Astrocyte (in vitro differentiated cells and primary cell): ENCODE data around the gene ITPR2. TPM values are rescaled to one million over a fixed set of nuclear protein-coding genes. Genes with fewer than 3 reads are reported as not detected.

Experiments used
- DNase-seq: peaks from one replicate; pipeline ENCODE4 v3.0.0-alpha.2; 2010; ENCODE audit warnings: low read depth
- FAIRE-seq: peaks from 2 replicates; lab custom pipeline; 2011; peaks lifted over from hg19 to GRCh38; lab: Jason Lieb, UNC
- H2AFZ ChIP-seq: 2 replicates; pipeline ENCODE4 v1.6.0; 2012; ENCODE audit warnings: low read depth, low read length, inconsistent platforms
- H3K27ac ChIP-seq: 2 replicates; pipeline ENCODE4 v1.5.1; 2011; ENCODE audit warnings: low read depth, low read length, inconsistent platforms
- H3K27me3 ChIP-seq: 2 replicates; pipeline ENCODE4 v1.6.0; 2011; ENCODE audit warnings: low read length, inconsistent platforms; ENCODE audit not compliant: insufficient read depth
- H3K36me3 ChIP-seq: 2 replicates; pipeline ENCODE4 v1.5.1; 2011; ENCODE audit warnings: low read length, inconsistent platforms; ENCODE audit not compliant: insufficient read depth
- H3K4me1 ChIP-seq: 2 replicates; pipeline ENCODE4 v1.5.1; 2011; ENCODE audit warnings: low read length, inconsistent platforms; ENCODE audit not compliant: insufficient read depth
- H3K4me2 ChIP-seq: 2 replicates; pipeline ENCODE4 v1.6.0; 2012; ENCODE audit warnings: low read length, inconsistent platforms
- H3K4me3 ChIP-seq: 2 replicates; pipeline ENCODE4 v1.5.1; 2011; ENCODE audit warnings: low read depth, mild to moderate bottlenecking, low read length, inconsistent platforms; ENCODE audit not compliant: insufficient read depth
- H3K79me2 ChIP-seq: 2 replicates; pipeline ENCODE4 v1.6.0; 2012; ENCODE audit warnings: mild to moderate bottlenecking, low read length, inconsistent platforms; ENCODE audit not compliant: insufficient read depth
- H3K9ac ChIP-seq: 2 replicates; pipeline ENCODE4 v1.6.0; 2012; ENCODE audit warnings: mild to moderate bottlenecking, low read length, inconsistent platforms
- H3K9me3 ChIP-seq: 2 replicates; pipeline ENCODE4 v1.5.1; 2012; ENCODE audit warnings: low read depth, mild to moderate bottlenecking, low read length, inconsistent platforms; ENCODE audit not compliant: insufficient read depth
- H4K20me1 ChIP-seq: 2 replicates; pipeline ENCODE4 v1.6.0; 2012; ENCODE audit warnings: low read length, inconsistent platforms; ENCODE audit not compliant: insufficient read depth
- H3K27ac Mint-ChIP-seq: one replicate; pipeline ENCODE4 v1.8.0; 2021; ENCODE audit warnings: mild to moderate bottlenecking, mixed read lengths; ENCODE audit not compliant: unreplicated experiment
- H3K27me3 Mint-ChIP-seq: one replicate; pipeline ENCODE4 v1.8.0; 2021; ENCODE audit warnings: low read depth, mixed read lengths; ENCODE audit not compliant: unreplicated experiment
- H3K36me3 Mint-ChIP-seq: one replicate; pipeline ENCODE4 v1.8.0; 2021; ENCODE audit warnings: low read depth, mixed read lengths; ENCODE audit not compliant: unreplicated experiment
- H3K4me1 Mint-ChIP-seq: one replicate; pipeline ENCODE4 v1.8.0; 2021; ENCODE audit warnings: low read depth, mixed read lengths; ENCODE audit not compliant: unreplicated experiment
- H3K4me3 Mint-ChIP-seq: one replicate; pipeline ENCODE4 v1.8.0; 2021; ENCODE audit warnings: mild to moderate bottlenecking, moderate library complexity, mixed read lengths; ENCODE audit not compliant: unreplicated experiment
- H3K9me3 Mint-ChIP-seq: one replicate; pipeline ENCODE4 v1.8.0; 2021; ENCODE audit warnings: mild to moderate bottlenecking, mixed read lengths; ENCODE audit not compliant: unreplicated experiment
- EZH2 ChIP-seq: IDR thresholded peaks from 2 replicates; pipeline ENCODE4 v1.6.1; 2012; ENCODE audit warnings: mild to moderate bottlenecking, low read length, inconsistent platforms; ENCODE audit not compliant: insufficient read depth
- total RNA-seq: library from RNA; stranded (reverse); gene quantifications from 2 replicates; pipeline ENCODE4 v1.2.1, GENCODE V29; 2021
- TF ChIP-seq, protein P1 (sequence below): IDR thresholded peaks from 2 replicates; pipeline ENCODE4 v1.5.1; 2011; ENCODE audit warnings: low read depth, mild to moderate bottlenecking, inconsistent platforms, low read length, moderate library complexity; ENCODE audit not compliant: insufficient read depth

Gene ITPR2
- total RNA-seq, 1 donor from 2014 or later = 24.4 TPM

DNA sequence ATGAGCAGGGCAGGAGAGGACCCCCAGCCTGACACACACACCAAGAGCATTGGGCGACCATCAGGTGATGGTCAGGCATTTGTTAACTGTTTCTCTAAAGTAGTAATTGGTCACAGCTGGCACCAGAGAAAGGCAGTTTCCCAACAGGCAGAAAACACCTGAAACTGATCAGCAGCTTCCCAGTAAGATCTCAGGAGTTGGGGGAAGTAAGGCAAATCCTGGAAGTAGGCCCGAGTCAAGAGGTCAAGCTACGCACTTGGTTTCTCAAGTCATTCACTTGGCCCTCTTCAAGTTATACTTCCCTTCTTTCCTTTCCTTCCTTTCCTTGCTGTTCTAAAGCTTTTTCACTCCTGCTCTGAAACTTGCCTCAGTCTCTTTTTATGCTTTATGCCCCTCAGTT lies 501.9 kb downstream of the ITPR2 start:
- Histone ChIP-seq H3K4me3 (no peak overlapping the region), H3K36me3 (no peaks in the 10 kb centered on the region), H4K20me1 (no peaks in the 10 kb centered on the region), H2AFZ (no peak overlapping the region), H3K4me2 (no peak overlapping the region), H3K9ac (no peak overlapping the region), H3K79me2 (no peaks in the 10 kb centered on the region), H3K9me3 (no peaks in the 10 kb centered on the region), H3K27me3 (no peaks in the 10 kb centered on the region), H3K4me1 (no peaks in the 10 kb centered on the region), H3K27ac (no peak overlapping the region)
- no peaks in the 10 kb centered on the region for H3K27me3 Mint-ChIP-seq
- peaks cover 3% of the 10 kb centered on the region for H3K4me1 Mint-ChIP-seq
- FAIRE-seq (no peak), DNase-seq (no peak)
- H3K27ac Mint-ChIP-seq = no peak overlapping the region
- no peak overlapping the region for H3K4me3 Mint-ChIP-seq
- TF ChIP-seq EZH2 = no peak
- TF ChIP-seq, protein P1, sequence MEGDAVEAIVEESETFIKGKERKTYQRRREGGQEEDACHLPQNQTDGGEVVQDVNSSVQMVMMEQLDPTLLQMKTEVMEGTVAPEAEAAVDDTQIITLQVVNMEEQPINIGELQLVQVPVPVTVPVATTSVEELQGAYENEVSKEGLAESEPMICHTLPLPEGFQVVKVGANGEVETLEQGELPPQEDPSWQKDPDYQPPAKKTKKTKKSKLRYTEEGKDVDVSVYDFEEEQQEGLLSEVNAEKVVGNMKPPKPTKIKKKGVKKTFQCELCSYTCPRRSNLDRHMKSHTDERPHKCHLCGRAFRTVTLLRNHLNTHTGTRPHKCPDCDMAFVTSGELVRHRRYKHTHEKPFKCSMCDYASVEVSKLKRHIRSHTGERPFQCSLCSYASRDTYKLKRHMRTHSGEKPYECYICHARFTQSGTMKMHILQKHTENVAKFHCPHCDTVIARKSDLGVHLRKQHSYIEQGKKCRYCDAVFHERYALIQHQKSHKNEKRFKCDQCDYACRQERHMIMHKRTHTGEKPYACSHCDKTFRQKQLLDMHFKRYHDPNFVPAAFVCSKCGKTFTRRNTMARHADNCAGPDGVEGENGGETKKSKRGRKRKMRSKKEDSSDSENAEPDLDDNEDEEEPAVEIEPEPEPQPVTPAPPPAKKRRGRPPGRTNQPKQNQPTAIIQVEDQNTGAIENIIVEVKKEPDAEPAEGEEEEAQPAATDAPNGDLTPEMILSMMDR = no peak
- peaks cover 2% of the 10 kb centered on the region for H3K9me3 Mint-ChIP-seq
- no peaks in the 10 kb centered on the region for H3K36me3 Mint-ChIP-seq

DNA sequence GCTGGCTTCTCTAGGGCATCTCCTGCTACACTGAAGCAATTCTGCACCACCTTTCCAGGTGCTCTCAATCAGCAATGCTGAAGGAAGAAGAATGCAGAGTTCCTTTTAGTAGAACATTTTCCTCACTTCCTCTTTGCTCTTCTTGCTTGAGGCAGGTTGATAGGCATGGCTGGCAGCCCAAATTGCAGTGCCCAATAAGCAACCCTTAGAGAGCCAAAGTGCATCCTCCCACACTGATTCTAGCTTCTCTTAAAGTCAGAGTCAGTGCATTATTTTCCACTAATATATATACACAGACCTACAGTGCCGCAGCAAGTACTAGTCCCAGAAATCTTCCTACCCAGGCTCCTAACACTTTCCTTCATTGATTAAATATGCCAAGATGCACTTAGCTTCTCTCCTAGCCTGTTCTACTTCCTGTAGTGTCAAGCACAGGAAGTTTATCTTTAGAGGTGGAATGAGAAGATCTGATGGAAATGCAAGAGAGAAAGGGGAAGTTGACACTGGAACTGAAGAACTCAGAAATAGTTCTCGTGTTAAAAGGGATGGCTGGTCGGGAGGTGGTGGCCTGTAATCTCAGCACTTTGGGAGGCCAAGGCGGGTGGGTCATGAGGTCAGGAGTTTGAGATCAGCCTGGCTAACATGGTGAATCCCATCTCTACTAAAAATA lies 504.9 kb downstream of the ITPR2 start:
- Histone ChIP-seq H3K27me3 (no peaks in the 10 kb centered on the region), H3K36me3 (no peaks in the 10 kb centered on the region), H3K9ac (no peak overlapping the region), H2AFZ (no peak overlapping the region), H3K4me1 (no peaks in the 10 kb centered on the region), H3K4me3 (no peak overlapping the region), H3K79me2 (no peaks in the 10 kb centered on the region), H3K9me3 (no peaks in the 10 kb centered on the region), H3K4me2 (no peak overlapping the region), H4K20me1 (no peaks in the 10 kb centered on the region), H3K27ac (no peak overlapping the region)
- TF ChIP-seq, protein P1 = no peak
- TF ChIP-seq EZH2 = no peak
- no peak for DNase-seq
- H3K36me3 Mint-ChIP-seq = no peaks in the 10 kb centered on the region
- no peak for FAIRE-seq
- H3K27ac Mint-ChIP-seq = no peak overlapping the region
- no peak overlapping the region for H3K4me3 Mint-ChIP-seq
- peaks cover 3% of the 10 kb centered on the region for H3K4me1 Mint-ChIP-seq
- H3K27me3 Mint-ChIP-seq = no peaks in the 10 kb centered on the region
- peaks cover 2% of the 10 kb centered on the region for H3K9me3 Mint-ChIP-seq

DNA sequence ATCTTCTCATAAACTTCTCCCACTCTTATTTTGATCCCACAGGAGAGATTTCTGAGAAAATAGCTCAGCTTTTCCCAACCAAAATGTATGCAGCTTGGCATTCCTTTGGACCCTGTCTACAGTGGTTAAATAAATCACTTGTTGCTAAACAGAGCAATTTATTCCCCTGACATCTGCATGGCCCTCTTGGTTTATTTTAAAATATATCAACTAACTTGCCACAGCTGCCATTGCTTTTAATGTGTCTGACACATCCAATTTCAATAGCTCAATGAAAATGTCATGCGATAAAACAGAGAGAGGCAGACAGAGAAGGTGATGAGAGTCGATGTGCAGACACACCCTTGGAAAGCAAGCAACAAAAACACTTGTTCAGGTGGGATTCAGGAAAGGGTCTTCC lies 509.3 kb downstream of the ITPR2 start:
- H3K36me3 ChIP-seq = no peaks in the 10 kb centered on the region
- Mint-ChIP-seq H3K36me3 (no peaks in the 10 kb centered on the region), H3K27ac (no peak overlapping the region), H3K9me3 (peaks cover 4% of the 10 kb centered on the region), H3K27me3 (no peaks in the 10 kb centered on the region), H3K4me1 (peaks cover 14% of the 10 kb centered on the region), H3K4me3 (no peak overlapping the region)
- H3K27me3 ChIP-seq = no peaks in the 10 kb centered on the region
- H3K4me2 ChIP-seq = no peak overlapping the region
- no peak overlapping the region for H3K27ac ChIP-seq
- H2AFZ ChIP-seq = no peak overlapping the region
- H3K9ac ChIP-seq = no peak overlapping the region
- peaks cover 14% of the 10 kb centered on the region for H3K4me1 ChIP-seq
- H3K79me2 ChIP-seq = no peaks in the 10 kb centered on the region
- H3K4me3 ChIP-seq = no peak overlapping the region
- TF ChIP-seq EZH2 = no peak
- TF ChIP-seq, protein P1 = no peak
- H4K20me1 ChIP-seq = no peaks in the 10 kb centered on the region
- FAIRE-seq (no peak), DNase-seq (peak; percentile 27)
- no peaks in the 10 kb centered on the region for H3K9me3 ChIP-seq
